Psoas muscle (tissue), 8 donors: Measurements from ENCODE around the gene PSEN2. TPM values are rescaled to one million over a fixed set of nuclear protein-coding genes. Genes with fewer than 3 reads are reported as not detected.
"Not testable (repeated sequence)": the region's sequence is repeated elsewhere in the genome, so short reads cannot be mapped to it uniquely, and the experiment has no call there.

Experiments
- ATAC-seq, 4 donors: fragments of 200-7000 bp; cut with Tn5 transposase; one replicate each; pipeline ENCODE4 v1.9.1; 2020; ENCODE audit warnings: moderate library complexity in 3 of 4, mild to moderate bottlenecking in 2 of 4
- DNase-seq, 2 donors: peaks; one replicate each; pipeline ENCODE4 v3.0.0-alpha.2; 2020
- H3K27ac ChIP-seq: fragments of 200-600 bp; one replicate; pipeline ENCODE4 v1.8.0; 2022
- H3K27me3 ChIP-seq, 3 donors: fragments of 200-600 bp in 1 of 3; one replicate each; pipeline versions ENCODE4 v1.6.1 to v1.8.0; 2013 to 2022; ENCODE audit warnings: low read length in 2 of 3, mild to moderate bottlenecking in 2 of 3, moderate library complexity in 1 of 3; ENCODE audit not compliant: insufficient read depth in 3 of 3
- H3K36me3 ChIP-seq, 2 donors: fragments of 200-600 bp in 1 of 2; one replicate each; pipeline versions ENCODE4 v1.6.1 to v1.8.0; 2013 to 2022; ENCODE audit warnings: low read depth in 1 of 2, mild to moderate bottlenecking in 1 of 2, moderate library complexity in 1 of 2; ENCODE audit not compliant: insufficient read depth in 1 of 2
- H3K4me1 ChIP-seq: fragments of 200-600 bp; one replicate; pipeline ENCODE4 v1.8.0; 2022
- H3K4me3 ChIP-seq: fragments of 200-600 bp; one replicate; pipeline ENCODE4 v1.8.0; 2022; ENCODE audit warnings: mild to moderate bottlenecking
- H3K9me3 ChIP-seq: fragments of 200-600 bp; one replicate; pipeline ENCODE4 v1.8.0; 2022
- CTCF ChIP-seq: fragments of 200-600 bp; IDR thresholded peaks from one replicate; pipeline ENCODE4 v1.8.0; 2022; ENCODE audit warnings: antibody characterized with exemption
- WGBS, 3 donors: extraction: QIAGEN DNeasy Blood & Tissue Kit; methylation state at CpG; one replicate each; pipeline versions ENCODE4 v1.1.6 to v1.1.7; 2013; 5-methylcytosine and 5-hydroxymethylcytosine counted together
- intact Hi-C, 2 donors: fragments of 100-400 bp; cut with DNase I; formaldehyde crosslinking; loops; one replicate each; pipeline versions ENCODE4 v1.11.0 to v1.14.2; 2022
- polyA plus RNA-seq, 3 donors: library from polyadenylated mRNA; stranded (reverse); fragments of 200-250 nt; gene quantifications; one replicate each; pipeline ENCODE4 v1.2.3, GENCODE V29; 2013
- total RNA-seq, 4 donors: library from RNA; stranded (reverse); fragmentation: NEBNext Ultra II Directional in 2 of 4; extraction: Animal tissue kit (Norgen Biotek cat#: 25700) in 2 of 4; gene quantifications; one replicate each; pipeline versions ENCODE4 v1.2.1 to v1.2.4, GENCODE V29; 2021 to 2023
- donor health status: healthy with polysubstance abuse.
- donor health status: DM: no; HTN: no; CAD: no; lungs with moderate emphysema.
- donor health status: Bipolar disorder and iron deficiency.
- donor health status: healthy.
- donor health status: DM: yes; HTN: yes; CAD: no.
- donor health status: DM: no; HTN: no; CAD: no.
- donor health status: DM: no; HTN: no; CAD: no.
- donor health status: DM: yes; HTN: yes; CAD: no.

Gene PSEN2
- total and polyA plus RNA-seq, 7 donors: 15.5 to 31.5 (median 26.9) TPM

GRCh38 chr1:226838456-226838855, 32.0 kb upstream of the PSEN2 start:
- H3K27ac ChIP-seq: no peak overlapping the region
- H3K4me1 ChIP-seq: no peaks in the 10 kb centered on the region
- no peaks in the 10 kb centered on the region for H3K27me3 ChIP-seq
- TF ChIP-seq CTCF: no peak
- intact Hi-C loops: no loop called here
- no peaks in the 10 kb centered on the region for H3K36me3 ChIP-seq
- no peaks in the 10 kb centered on the region for H3K9me3 ChIP-seq
- no peak for ATAC-seq
- 88 to 89% (median 88%) methylated on average over 3 of the region's 3 CpGs for WGBS, 3 donors
- no peak for DNase-seq
- H3K4me3 ChIP-seq: no peak overlapping the region

- DNase-seq (no peak), ATAC-seq (no peak)
- Histone ChIP-seq H3K27ac (no peak overlapping the region), H3K4me3 (no peak overlapping the region), H3K36me3 (no peaks in the 10 kb centered on the region), H3K4me1 (no peaks in the 10 kb centered on the region), H3K27me3 (no peaks in the 10 kb centered on the region), H3K9me3 (no peaks in the 10 kb centered on the region)
- intact Hi-C loops: no loop called here
- no peak for TF ChIP-seq CTCF
These were observed 24.8 kb upstream of the PSEN2 start for GRCh38 chr1:226845624-226846023.

- no peaks in the 10 kb centered on the region for H3K27me3 ChIP-seq
- ATAC-seq (no peak), DNase-seq (no peak)
- no peaks in the 10 kb centered on the region for H3K36me3 ChIP-seq
- intact Hi-C loops: no loop called here
- H3K9me3 ChIP-seq: no peaks in the 10 kb centered on the region
- 21 to 32% (median 26%) methylated on average over 1 of the region's 1 CpG for WGBS, 3 donors
- no peak overlapping the region for H3K27ac ChIP-seq
- no peak for TF ChIP-seq CTCF
- no peak overlapping the region for H3K4me3 ChIP-seq
- H3K4me1 ChIP-seq: no peaks in the 10 kb centered on the region
These were observed 23.6 kb upstream of the PSEN2 start for GRCh38 chr1:226846786-226847185.

- H3K27me3 ChIP-seq, H3K4me3 ChIP-seq, DNase-seq, intact Hi-C loops, H3K27ac ChIP-seq, H3K36me3 ChIP-seq, ATAC-seq, H3K4me1 ChIP-seq, H3K9me3 ChIP-seq: not testable (repeated sequence)
- 83 to 96% (median 94%) methylated on average over 1 of the region's 1 CpG for WGBS, 3 donors
These were observed 15.9 kb upstream of the PSEN2 start for GRCh38 chr1:226854548-226854947.

- Histone ChIP-seq H3K4me1 (no peaks in the 10 kb centered on the region), H3K4me3 (no peak overlapping the region), H3K36me3 (no peaks in the 10 kb centered on the region), H3K27ac (no peak overlapping the region), H3K27me3 (no peaks in the 10 kb centered on the region), H3K9me3 (no peaks in the 10 kb centered on the region)
- no peak for TF ChIP-seq CTCF
- intact Hi-C loops: no loop called here
- DNase-seq: no peak
- ATAC-seq: no peak
These were observed 7.5 kb upstream of the PSEN2 start for GRCh38 chr1:226862890-226863289.
